Glomerular visceral epithelial cell (primary cell): ENCODE measurements around the gene ALAS1.

Experiments
- DNase-seq: peaks from one replicate; pipeline ENCODE4 v3.0.0-alpha.2; 2016; ENCODE audit errors: extremely low spot score

Gene ALAS1

DNA sequence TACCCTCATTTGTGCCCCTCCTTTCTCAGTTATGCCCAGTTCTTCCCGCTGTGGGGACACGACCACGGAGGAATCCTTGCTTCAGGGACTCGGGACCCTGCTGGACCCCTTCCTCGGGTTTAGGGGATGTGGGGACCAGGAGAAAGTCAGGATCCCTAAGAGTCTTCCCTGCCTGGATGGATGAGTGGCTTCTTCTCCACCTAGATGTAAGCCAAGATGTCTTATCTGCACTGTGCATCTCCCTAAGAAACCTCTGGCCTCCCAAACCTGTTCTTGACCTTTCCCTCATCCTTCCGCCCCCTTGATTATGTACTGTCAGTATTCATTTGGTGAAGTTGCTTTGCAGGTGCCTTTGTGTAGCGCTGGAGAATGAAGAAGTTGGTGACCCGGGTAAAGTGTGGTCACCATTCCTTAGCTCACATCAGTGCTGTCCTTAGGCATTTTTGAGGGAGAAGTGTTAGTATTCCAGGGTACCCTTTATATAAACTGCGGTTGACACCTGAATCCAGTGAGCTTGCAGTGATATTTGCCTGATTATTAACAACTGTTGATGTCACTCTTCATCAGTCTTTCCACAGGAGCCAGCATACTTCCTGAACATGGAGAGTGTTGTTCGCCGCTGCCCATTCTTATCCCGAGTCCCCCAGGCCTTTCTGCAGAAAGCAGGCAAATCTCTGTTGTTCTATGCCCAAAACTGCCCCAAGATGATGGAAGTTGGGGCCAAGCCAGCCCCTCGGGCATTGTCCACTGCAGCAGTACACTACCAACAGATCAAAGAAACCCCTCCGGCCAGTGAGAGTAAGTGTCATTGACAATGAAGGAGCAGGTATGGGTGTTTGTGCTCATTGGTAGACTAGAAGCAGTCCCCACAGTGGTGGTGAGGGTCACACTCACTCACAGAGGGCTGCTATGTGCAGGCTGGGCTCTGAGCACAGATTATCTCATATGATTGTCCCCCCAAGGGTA, 966 bp downstream of the ALAS1 start:
- DNase-seq = no peak

DNA sequence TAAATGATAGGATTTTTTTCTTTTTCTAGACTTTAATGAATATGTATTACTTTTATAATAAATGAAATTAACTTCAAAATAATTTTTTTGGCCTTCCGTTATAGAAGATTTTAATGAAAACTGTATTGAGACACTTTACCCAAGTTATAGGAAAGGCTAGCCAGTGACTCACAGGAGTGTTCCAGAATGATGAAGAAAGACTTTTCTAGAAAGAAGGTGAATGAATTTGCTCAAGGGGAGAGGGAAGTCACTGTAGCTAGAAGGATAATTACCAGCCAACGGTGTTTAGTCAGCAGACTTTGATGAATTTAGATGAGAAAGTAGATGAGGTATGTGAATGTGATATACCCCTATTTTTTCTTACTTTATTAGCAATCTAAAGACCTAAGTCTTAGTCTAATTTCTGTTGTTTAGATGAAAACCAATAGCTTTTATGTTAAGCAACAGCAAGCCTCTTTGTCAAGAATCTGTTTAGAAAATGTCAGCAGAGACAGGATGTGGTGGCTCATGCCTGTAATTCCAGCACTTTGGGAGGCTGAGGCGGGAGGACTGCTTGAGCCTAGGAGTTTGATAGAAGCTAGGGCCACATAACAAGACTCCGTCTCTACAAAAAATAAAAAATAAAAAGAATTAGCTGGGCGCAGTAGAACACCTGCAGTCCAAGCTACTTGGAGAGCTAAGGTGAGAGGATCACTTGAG, 3.2 kb downstream of the ALAS1 start:
- DNase-seq = no peak

- no peak for DNase-seq
Observed at GRCh38 chr3:52202384-52203077, 4.6 kb downstream of the ALAS1 start.

- no peak for DNase-seq
Observed at GRCh38 chr3:52203701-52204100, 5.7 kb downstream of the ALAS1 start.

DNA sequence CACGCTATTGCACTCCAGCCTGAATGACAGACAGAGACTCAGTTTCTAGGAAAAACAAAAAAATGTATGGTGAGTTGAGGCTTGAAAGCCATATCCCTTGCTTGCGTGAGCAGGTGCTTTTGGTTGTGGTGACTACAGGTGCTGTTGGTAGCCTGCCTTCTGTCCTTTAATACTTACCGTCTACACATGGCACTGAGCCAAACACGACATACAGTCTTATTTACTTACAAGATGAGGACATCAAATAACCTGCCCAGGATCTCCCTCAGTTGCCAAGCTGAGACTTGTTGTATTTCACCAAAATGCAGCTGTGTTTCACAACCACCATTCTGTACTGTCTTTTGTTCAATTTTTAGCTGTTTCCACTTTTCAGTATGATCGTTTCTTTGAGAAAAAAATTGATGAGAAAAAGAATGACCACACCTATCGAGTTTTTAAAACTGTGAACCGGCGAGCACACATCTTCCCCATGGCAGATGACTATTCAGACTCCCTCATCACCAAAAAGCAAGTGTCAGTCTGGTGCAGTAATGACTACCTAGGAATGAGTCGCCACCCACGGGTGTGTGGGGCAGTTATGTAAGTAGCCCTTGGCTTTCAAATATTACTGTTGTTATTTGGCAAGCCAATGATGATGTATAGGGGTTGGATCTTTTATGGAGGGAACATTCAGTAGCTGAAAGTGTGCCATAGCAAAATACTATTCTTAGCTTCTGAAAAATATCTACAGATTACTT, 6.5 kb downstream of the ALAS1 start:
- no peak for DNase-seq

- DNase-seq = peak; percentile 47
Observed at GRCh38 chr3:52205727-52206372, 7.9 kb downstream of the ALAS1 start.

- no peak for DNase-seq
Observed at GRCh38 chr3:52208556-52208955, 10.6 kb downstream of the ALAS1 start.

DNA sequence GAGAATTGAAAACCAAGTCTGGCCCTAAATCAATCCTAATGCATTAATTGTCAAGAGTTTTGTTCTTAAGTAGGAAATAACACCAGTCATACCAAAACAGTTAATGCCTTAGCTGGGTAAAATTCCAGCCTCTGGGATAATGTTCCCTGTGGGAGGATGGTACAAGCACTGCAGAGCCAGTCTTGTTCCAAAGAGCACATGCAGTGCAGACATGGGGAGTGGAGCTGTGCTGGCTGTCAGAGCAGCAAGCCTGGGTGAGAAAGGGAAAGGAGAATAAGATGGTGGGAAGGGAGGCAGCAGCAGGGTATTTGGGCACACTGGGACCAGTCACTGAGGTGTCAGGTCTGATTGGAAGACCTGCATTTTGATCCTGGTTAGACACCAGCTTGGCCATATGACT, 12.1 kb downstream of the ALAS1 start:
- DNase-seq = no peak

DNA sequence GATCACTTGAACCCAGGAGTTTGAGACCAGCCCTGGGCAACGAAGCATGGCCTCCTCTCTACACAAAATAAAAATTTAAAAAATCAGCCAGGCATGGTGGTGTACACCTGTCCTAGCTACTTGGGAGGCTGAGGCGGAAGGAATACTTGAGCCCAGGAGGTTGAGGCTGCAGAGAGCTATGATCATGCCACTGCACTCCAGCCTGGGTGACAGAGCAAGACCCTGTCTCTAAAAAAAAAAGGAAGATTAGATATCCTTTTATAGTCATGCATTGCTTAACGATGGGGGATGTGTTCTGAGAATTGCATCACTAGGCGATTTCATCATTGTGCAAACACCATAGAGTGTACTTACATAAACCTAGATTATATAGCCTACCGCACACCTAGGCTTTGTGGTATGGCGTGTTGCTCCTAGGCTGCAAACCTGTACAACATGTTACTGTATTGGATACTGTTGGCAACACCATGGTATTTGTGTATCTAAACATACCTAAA, 12.6 kb downstream of the ALAS1 start:
- DNase-seq = no peak

GRCh38 chr3:52211268-52211891, 13.4 kb downstream of the ALAS1 start:
- no peak for DNase-seq

DNA sequence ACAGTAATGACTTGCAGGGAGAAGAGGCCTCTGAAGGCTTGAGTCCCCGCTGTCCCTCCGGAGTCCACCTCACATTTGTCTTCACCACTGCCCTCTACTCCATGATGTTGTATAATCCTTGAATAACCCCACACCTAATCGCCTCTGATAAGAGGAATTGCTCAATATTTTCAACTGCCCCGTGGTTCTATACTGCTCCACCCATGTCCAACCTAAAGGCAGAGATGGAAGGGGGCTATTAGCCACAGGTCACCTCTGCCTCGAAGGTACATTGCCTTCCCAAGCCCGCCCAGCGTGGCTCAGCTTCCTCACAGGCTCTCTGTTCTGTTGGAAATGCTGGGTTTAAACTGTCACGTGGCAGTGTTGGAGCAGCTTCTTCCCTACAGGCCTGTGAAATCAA, 15.0 kb downstream of the ALAS1 start:
- no peak for DNase-seq

GRCh38 chr3:52213901-52214300, 15.9 kb downstream of the ALAS1 start:
- no peak for DNase-seq

- no peak for DNase-seq
Observed at GRCh38 chr3:52215351-52215750, 17.4 kb downstream of the ALAS1 start.

DNA sequence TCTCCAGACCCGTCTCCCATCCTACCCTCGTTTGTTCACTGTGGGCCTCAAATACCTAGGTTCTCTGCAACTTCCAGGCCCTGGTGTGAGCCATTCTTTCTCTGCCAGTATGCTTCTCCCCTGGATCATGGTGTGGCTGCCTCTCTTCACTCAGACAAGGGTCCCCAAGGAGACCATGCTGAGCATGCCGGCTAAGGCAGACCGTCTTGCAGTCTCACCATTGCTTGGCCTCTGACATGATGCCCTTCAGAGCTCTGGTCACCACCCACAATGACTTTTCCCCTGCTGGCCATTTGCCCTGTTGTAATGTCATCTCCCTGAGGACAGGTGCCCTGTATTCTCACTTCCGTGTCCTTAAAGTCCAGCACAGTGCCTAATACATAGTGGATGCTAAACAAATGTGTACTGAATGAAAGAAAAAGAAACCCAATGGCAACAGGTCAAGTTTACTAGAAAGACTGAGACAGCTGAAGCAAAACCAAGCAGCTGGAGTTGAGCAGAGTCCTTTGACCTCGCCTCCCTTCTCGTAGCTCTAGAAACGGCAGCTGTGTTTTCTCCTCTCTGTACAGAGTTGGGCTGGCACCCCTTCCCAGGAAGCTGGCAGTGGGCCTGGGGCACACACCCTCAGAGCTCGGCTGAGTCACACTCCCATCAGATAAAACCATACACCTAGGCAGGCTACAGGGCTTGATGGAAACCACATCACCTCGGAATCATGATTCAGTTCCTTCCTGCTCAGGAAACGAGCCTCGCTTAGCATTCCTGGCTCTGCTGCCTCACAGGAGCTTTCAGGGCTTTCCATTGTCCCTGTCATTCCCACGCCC, 18.8 kb downstream of the ALAS1 start:
- peak; percentile 82 for DNase-seq

DNA sequence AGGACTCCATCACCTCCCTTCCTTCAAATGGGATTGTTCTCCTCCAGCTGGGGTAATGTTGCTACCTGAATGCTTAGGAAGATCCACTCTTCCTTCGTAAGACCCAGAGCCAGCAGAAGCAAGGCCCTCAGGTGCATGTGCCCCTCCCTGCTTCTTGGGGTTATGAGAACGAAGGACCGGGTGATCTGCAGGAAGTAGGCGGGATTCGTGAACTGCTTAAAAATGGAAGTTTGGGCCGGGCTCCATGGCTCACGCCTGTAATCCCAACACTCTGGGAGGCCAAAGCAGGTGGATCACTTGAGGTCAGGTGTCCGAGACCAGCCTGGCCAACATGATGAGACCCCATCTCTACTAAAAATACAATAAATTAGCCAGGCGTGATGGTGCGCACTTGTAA, 19.4 kb downstream of the ALAS1 start:
- no peak for DNase-seq

DNA sequence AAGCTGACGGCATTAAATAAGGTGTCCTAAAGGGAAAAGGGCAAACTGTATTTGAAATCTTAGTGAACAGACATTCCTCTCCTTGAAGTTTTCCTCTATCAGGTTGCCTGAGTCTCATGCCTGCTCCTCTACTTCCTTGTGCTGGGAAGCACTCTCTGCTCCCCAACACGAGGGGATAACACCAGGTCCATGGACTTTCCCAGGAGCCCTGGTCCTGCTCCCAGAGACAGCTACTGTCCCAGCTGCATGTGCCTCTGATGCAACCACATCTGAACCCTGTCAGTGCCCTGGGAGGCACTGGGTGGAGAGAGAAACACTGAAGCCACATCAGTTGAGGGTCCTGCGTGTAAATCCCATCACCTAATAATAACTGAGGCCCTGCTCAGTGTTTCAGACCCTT, 20.1 kb downstream of the ALAS1 start:
- no peak for DNase-seq

GRCh38 chr3:52218454-52218853, 20.5 kb downstream of the ALAS1 start:
- no peak for DNase-seq

- DNase-seq = no peak
Observed at GRCh38 chr3:52218937-52219650, 21.1 kb downstream of the ALAS1 start.
